ENCODE results near the gene PHC2.
A peak's percentile ranks its signal among the peaks of the same experiment; 100 is the strongest.

Gene PHC2

DNA sequence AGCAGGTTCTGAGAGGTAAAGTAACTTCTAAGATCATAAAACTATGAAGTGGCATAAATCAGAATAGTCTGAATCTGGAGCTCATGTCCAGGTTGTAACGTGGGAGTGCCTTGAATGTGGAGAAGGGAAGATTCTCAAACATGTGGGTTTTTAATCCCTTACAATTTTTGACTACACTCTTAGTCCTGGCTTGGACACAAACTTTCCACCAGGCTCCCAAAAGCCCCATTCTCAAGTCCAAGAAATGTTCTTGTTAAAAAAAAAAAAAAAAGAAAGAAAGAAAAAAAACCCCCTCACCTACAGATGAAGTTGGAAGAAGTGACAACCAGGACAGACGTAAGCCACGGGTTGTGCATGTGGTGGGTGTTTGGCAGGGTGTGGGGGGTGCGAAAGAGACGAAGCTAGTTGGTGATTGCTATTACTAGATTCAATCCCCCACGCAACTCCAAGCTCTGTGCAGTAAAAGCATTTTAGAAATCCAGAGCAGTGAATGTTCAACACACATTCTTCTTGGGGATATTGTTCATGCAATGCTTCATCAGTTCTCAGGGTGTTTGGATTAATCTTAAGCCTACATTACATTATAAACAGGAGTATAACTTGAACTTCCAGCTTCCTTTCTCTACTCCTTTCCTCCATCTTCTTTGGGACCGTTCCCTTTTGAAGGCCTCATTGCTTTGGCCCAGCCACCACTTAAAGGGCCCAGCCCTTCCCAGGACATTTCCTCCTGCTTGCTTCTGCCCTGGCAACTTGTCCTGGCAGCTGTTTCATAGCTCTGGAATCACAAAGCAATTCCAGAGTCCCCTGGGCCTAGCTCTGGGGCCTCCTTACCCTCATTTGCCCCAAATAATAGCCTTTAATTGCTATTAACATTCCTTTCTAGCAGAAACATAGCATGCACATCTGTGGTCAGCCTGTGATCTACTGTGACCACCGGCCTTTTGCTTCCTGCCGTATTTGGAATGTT is 41.8 kb downstream of the PHC2 start:
- no peak for DNase-seq

GRCh38 chr1:33387625-33388024 is 43.3 kb downstream of the PHC2 start:
- peak in 1 of 4 experiments; percentile 31 for DNase-seq

- no peak for DNase-seq
Observed at GRCh38 chr1:33385251-33385650, 45.6 kb downstream of the PHC2 start.

DNA sequence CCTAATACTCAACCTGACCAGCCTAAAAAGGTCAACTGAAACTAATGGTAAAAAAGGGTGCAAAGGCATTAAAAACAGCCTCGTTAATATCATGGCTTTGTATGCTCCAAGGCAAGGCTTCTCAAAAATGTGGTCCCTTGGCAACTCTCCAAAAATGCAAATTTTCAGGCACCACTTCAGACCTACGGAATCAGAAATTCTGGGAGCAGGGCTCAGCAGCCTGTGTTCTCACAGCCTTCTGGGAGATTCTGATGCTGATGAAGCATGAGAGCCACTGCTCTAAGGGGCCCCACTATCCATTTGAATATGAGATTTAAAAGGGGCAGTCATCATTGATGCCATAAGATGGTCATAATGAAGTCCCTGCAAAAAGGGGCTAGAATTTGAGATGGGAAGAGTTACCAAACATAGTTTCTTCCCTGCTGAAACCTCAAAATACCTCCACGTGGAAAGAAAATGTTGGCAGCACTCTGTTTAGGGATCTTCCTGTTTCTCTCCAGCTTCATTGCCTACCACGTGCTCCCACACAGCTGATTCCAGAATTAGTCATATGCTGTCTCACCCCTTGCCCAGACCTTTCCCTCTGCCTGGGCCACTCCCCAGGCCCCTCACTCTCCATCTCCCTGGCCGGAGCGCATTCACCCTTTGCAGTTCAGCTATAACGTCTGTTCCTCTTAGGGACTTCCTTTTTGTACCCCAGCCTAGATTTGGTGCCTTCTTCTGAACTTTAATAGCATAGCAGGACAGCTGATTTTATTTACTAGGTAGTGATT is 46.7 kb downstream of the PHC2 start:
- peak; percentile 62 to 80 (median 69) for DNase-seq

DNA sequence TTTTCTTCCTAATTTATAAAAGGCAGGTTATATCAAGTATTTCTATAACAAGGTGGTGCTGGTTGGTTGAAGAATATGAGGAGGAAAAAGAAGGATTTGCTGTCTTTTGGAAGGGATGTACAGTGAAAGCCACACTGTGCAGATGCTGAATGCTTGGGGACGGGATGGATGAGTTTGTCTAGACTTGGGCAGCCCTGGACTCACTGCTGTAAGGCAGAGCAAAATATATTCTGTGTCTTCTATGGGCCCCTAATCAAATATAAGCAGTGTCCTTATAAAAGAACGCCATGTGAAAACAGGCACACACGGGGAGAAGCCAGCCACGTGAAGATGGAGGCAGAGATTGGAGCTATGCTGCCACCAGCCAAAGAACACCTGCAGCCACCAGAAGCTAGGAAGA is 47.4 kb downstream of the PHC2 start:
- DNase-seq = no peak

- DNase-seq = no peak
Observed at GRCh38 chr1:33382661-33383415, 48.1 kb downstream of the PHC2 start.

DNA sequence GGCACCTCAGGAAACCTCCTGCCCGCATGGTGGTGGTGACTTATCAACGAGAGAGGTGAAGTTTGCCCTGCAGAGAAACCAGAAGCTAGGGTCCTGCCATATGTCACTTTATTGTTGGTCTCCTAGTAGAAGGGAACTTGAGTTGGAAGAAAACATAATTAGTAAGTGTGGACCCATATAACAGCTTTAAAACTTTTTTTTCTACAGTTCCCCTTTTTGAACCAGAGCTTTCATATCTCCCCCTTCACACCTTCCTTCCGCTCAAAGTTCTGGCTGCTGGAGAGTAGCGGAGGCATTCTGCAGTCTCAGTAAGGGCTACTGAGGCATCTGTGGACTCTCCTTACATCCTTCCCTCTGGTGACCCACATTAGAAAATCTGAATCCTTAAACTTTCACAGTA is 48.9 kb downstream of the PHC2 start:
- peak in 2 of 4 experiments; percentile 41 to 42 for DNase-seq

DNA sequence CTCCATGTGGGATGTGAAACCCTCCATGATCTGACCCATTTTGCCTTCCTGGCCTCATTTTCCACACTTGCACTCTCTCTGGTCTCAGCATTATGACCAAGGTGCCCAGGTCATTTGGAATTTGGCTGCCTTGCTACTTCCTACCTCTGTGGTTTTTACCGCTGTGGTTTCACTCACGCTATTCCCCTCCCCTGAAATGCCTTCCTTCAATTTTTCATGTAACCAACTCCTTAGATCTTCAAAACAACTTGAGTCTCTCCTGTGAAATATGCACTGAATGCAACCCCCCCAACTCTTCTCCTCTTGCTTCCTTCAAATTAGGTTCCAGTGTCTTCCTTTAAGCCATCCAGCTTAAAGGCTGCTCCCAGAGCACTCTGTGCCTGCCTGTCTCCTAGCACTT is 50.1 kb downstream of the PHC2 start:
- no peak for DNase-seq

DNA sequence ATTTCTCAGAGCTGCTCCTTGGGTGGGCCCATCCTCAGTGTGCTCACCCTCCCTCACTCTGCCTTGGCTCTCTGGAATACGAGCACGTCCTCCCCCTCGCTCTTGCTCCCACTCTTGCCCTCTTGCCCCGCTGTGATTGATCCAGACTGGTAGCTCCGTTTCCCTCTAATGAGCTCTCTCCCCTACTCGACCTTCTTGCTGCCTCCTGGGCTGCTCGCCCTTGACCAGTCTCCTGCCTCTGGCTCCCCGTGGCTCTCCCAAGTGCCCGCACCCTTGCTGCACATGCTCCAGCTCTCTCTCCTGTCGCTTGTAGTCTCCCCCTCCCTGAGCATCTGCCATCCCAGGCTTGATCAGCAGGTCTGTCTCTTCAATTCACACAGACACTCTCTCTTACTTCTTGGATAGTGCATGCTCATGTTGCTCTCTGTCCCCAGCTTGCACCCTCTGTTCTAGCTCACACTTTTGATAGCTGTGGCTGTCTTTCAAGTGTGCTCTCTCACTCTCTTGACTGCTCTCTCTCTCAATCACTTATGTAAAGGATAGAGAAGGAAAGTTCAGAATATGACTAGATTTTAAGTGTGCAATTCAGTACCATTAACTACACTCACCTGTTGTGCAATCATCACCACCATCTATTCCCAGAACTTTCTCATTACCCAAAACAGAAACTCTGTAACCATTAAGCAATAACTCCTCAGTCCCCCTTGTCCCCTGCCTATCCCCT is 51.1 kb downstream of the PHC2 start:
- DNase-seq = no peak

DNA sequence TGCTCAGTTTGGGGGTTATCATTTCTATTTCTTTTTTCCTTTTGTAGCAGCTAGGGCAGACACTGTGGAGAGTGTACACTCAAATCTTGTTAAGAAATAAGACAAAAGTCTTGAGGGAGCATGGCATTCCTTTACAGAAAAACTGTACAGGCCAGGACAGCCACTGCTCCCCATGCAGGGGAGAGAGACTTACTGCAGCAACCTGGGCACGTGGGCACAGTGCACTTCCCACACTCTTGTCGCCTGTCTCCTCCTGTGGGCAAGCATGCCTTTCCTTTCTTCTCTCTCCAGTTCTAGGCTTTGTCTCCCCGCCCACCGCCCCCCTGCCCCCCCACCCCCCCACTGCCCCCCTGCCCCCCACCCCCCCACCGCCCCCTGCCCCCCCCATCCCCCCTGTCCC is 51.9 kb downstream of the PHC2 start:
- DNase-seq = peak in 3 of 4 experiments; percentile 27 to 52 (median 40)

DNA sequence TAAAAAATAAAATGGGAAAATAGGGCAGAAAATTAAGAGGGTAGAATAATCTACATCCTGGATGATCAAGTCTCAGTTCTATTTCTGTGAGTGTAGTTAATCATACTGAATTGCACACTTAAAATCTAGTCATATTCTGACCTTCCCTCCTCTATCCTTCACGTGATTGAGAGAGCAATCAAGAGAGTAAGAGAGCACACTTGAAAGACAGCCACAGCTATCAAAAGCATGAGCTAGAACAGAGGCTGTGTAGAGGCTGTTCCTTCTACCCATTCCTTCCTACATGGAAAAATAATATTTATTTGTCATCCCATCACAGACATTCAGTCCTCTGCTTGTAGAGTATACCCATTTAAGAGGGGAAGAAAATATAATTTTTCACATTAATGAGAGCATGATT is 52.4 kb downstream of the PHC2 start:
- DNase-seq = no peak

- no peak for DNase-seq
Observed at GRCh38 chr1:33377756-33378155, 53.1 kb downstream of the PHC2 start.

DNA sequence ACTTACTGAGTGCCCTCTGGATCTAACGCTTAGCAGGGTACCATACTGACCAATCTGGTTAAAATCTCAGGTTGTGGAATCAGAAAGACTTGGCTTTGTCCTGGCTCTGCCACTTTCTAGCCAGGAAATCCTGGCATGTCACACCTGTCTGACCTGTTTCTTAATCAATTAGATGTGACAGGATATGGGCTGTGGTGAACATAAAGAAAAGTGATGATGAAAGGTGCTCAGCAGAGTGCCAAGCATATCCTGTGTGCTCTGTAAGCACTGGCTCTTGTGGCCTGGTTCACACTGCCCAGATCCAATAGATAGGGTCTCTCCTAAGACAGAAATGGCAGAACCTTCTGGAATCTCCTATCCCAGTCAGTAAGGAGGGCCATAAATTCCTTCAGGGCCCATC is 53.9 kb downstream of the PHC2 start:
- no peak for DNase-seq

- DNase-seq = no peak
Observed at GRCh38 chr1:33375316-33375715, 55.6 kb downstream of the PHC2 start.

- DNase-seq = peak in 1 of 4 experiments; percentile 30
Observed at GRCh38 chr1:33374336-33375105, 56.4 kb downstream of the PHC2 start.

- no peak for DNase-seq
Observed at GRCh38 chr1:33373606-33374005, 57.3 kb downstream of the PHC2 start.

DNA sequence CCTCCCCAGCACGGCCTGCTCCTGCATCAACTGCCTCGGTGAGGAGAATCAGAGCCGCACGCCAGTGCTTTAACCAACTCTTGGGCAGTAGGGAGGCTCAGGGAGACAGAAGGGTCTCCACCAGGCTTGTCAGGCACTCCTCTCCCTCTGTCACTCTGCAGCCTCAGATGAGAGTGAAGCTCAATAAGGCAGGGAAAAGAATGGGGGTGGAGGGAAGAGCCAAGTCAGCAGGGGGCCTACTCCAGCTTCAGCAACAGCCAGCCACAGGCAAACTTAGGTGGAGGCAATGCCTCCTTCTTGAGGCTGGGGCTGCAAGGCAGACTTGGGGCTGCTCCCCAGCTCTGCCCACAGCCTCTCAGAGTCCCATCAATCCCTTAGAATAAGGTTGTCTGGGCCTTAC is 58.2 kb downstream of the PHC2 start:
- DNase-seq = no peak

- DNase-seq = no peak
Observed at GRCh38 chr1:33372162-33372561, 58.7 kb downstream of the PHC2 start.

- DNase-seq = no peak
Observed at GRCh38 chr1:33371334-33371733, 59.6 kb downstream of the PHC2 start.

- no peak for DNase-seq
Observed at GRCh38 chr1:33370827-33371226, 60.1 kb downstream of the PHC2 start.

DNA sequence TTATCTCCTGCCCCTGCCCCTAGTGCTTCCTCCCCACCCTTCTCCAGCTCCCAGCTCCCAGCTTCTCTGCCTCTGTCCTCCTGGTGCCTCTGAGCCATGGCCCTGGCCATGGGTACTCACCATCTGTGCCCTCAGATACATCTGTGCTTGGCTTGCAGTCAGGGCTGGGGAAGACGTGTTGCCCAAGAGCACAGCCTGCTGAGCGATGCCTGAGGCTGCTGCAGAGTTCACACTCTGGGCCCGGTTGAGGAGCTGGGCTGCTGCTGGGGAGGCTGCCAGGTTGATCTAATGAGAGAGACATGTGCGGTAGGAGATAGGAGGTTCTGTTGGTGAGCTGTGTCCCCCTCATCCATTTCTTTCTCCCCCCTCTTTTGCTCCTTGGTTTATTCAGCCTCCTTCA is 60.6 kb downstream of the PHC2 start:
- DNase-seq = no peak

All from suppressor macrophage (primary cell).